CD14-positive monocyte (primary cell): ENCODE results near the gene NUMBL. TPM values are rescaled to one million over a fixed set of nuclear protein-coding genes. Genes with fewer than 3 reads are reported as not detected.
A peak's percentile ranks its signal among the peaks of the same experiment; 100 is the strongest.

ENCODE experiments used
- DNase-seq, 3 donors: peaks; one replicate each; pipeline ENCODE4 v3.0.0-alpha.2; 2011 to 2022
- H2AFZ ChIP-seq: 2 replicates; pipeline ENCODE4 v1.6.0; 2012; ENCODE audit warnings: mild to moderate bottlenecking, low read depth, low read length, inconsistent platforms; ENCODE audit not compliant: insufficient read depth, poor library complexity, severe bottlenecking
- H3K27ac ChIP-seq, 2 donors: 1 replicate in 1 of 2; 2 replicates in 1 of 2; pipeline ENCODE4 v1.5.1; 2012 to 2013; ENCODE audit warnings: low read length in 2 of 2, control low read depth in 1 of 2, inconsistent platforms in 1 of 2, low read depth in 1 of 2, mild to moderate bottlenecking in 1 of 2
- H3K27me3 ChIP-seq, 2 donors: one replicate each; pipeline versions ENCODE4 v1.6.0 to v1.6.1; 2011 to 2013; ENCODE audit warnings: low read length in 2 of 2; ENCODE audit not compliant: control insufficient read depth in 2 of 2, insufficient read depth in 2 of 2
- H3K36me3 ChIP-seq, 2 donors: replicated peaks in 1 of 2; 1 replicate in 1 of 2; 2 replicates in 1 of 2; pipeline versions ENCODE4 v1.5.1 to v1.6.1; 2012 to 2013; ENCODE audit warnings: low read length in 2 of 2, control low read depth in 1 of 2, inconsistent platforms in 1 of 2, mild to moderate bottlenecking in 1 of 2; ENCODE audit not compliant: insufficient read depth in 2 of 2, control insufficient read depth in 1 of 2
- H3K4me1 ChIP-seq, 2 donors: 1 replicate in 1 of 2; 2 replicates in 1 of 2; pipeline versions ENCODE4 v1.5.1 to v1.6.1; 2012 to 2013; ENCODE audit warnings: low read length in 2 of 2, control low read depth in 1 of 2, inconsistent platforms in 1 of 2, mild to moderate bottlenecking in 1 of 2, moderate library complexity in 1 of 2; ENCODE audit not compliant: insufficient read depth in 2 of 2, control insufficient read depth in 1 of 2
- H3K4me2 ChIP-seq: replicated peaks from 2 replicates; pipeline ENCODE3; 2012; ENCODE audit warnings: low read length, moderate library complexity, mild to moderate bottlenecking; ENCODE audit not compliant: poor library complexity, severe bottlenecking; ENCODE audit errors: extremely low read depth
- H3K4me3 ChIP-seq, 3 experiments: fragments of 200-600 bp in 1 of 3; sonication (generic) in 1 of 3; replicated peaks in 1 of 3; 1 replicate in 2 of 3; 2 replicates in 1 of 3; pipeline ENCODE4 v1.5.1; 2011 to 2013; ENCODE audit warnings: low read length in 3 of 3, mild to moderate bottlenecking in 3 of 3, control low read depth in 2 of 3, low read depth in 2 of 3, inconsistent platforms in 1 of 3, moderate library complexity in 1 of 3
- H3K79me2 ChIP-seq: 2 replicates; pipeline ENCODE4 v1.6.0; 2012; ENCODE audit warnings: mild to moderate bottlenecking, control low read depth, inconsistent platforms, low read length, moderate library complexity; ENCODE audit not compliant: insufficient read depth
- H3K9ac ChIP-seq: 2 replicates; pipeline ENCODE4 v1.6.0; 2017; ENCODE audit warnings: low read length, mild to moderate bottlenecking; ENCODE audit not compliant: insufficient read depth, poor library complexity, severe bottlenecking
- H3K9me3 ChIP-seq, 2 donors: replicated peaks in 1 of 2; 1 replicate in 1 of 2; 2 replicates in 1 of 2; pipeline versions ENCODE4 v1.5.1 to v1.6.1; 2012 to 2013; ENCODE audit warnings: low read length in 2 of 2, control low read depth in 1 of 2; ENCODE audit not compliant: control insufficient read depth in 1 of 2, insufficient read depth in 1 of 2
- H4K20me1 ChIP-seq: 2 replicates; pipeline ENCODE4 v1.6.0; 2012; ENCODE audit warnings: mild to moderate bottlenecking, low read length, control low read depth, moderate library complexity; ENCODE audit not compliant: insufficient read depth
- H3K27ac Mint-ChIP-seq, 7 donors: one replicate each; pipeline ENCODE4 v1.8.0; 2020; ENCODE audit warnings: mild to moderate bottlenecking in 7 of 7, mixed read lengths in 7 of 7, moderate library complexity in 6 of 7, inconsistent platforms in 2 of 7
- H3K27me3 Mint-ChIP-seq, 3 donors: one replicate each; pipeline ENCODE4 v1.8.0; 2021 to 2022; ENCODE audit warnings: low read depth in 3 of 3, mild to moderate bottlenecking in 3 of 3, mixed read lengths in 3 of 3, moderate library complexity in 3 of 3, inconsistent platforms in 1 of 3
- H3K36me3 Mint-ChIP-seq, 2 donors: one replicate each; pipeline ENCODE4 v1.8.0; 2020; ENCODE audit warnings: mixed read lengths in 2 of 2, inconsistent platforms in 1 of 2, mild to moderate bottlenecking in 1 of 2
- H3K4me1 Mint-ChIP-seq: one replicate; pipeline ENCODE4 v1.8.0; 2020; ENCODE audit warnings: mild to moderate bottlenecking, mixed read lengths
- H3K4me3 Mint-ChIP-seq, 2 donors: one replicate each; pipeline ENCODE4 v1.8.0; 2020; ENCODE audit warnings: mild to moderate bottlenecking in 2 of 2, mixed read lengths in 2 of 2, moderate library complexity in 1 of 2
- H3K9me3 Mint-ChIP-seq, 7 donors: one replicate each; pipeline ENCODE4 v1.8.0; 2020 to 2022; ENCODE audit warnings: mixed read lengths in 7 of 7, mild to moderate bottlenecking in 6 of 7, moderate library complexity in 6 of 7, inconsistent platforms in 2 of 7
- WGBS: methylation state at CpG from one replicate; pipeline ENCODE4 v1.1.5; 2013; ENCODE audit warnings: missing lambda C conversion rate; ENCODE audit not compliant: insufficient coverage; 5-methylcytosine and 5-hydroxymethylcytosine counted together
- intact Hi-C, 2 donors: fragments of 100-400 bp; cut with micrococcal nuclease; formaldehyde crosslinking; loops; one replicate each; pipeline versions ENCODE4 v1.15.0 to v1.15.1; 2023
- polyA plus RNA-seq, 3 donors: library from polyadenylated mRNA; depleted of rRNA in 1 of 3; unstranded in 2 of 3; stranded (reverse) in 1 of 3; fragments of 300-500 nt in 2 of 3; fragments of >200 nt in 1 of 3; fragmentation: Illumina TruSeq in 2 of 3; gene quantifications; 1 replicate in 2 of 3; 2 replicates in 1 of 3; pipeline ENCODE4 v1.2.3, GENCODE V29; 2012 to 2021
- TF ChIP-seq, protein P1 (sequence below): fragments of 200-600 bp; IDR thresholded peaks from one replicate; pipeline ENCODE4 v1.8.0; 2022; ENCODE audit warnings: antibody characterized with exemption, mild to moderate bottlenecking

Gene NUMBL
- polyA plus RNA-seq, 3 donors, result 0.12 to 7.2 (median 0.45) TPM

- H3K27me3 Mint-ChIP-seq, result no peaks in the 10 kb centered on the region
- H3K36me3 Mint-ChIP-seq, result peaks cover 83 to 96% of the 10 kb centered on the region in 2 donors
- no peak overlapping the region for H2AFZ ChIP-seq
- no peak overlapping the region for H3K9ac ChIP-seq
- TF ChIP-seq, protein P1, sequence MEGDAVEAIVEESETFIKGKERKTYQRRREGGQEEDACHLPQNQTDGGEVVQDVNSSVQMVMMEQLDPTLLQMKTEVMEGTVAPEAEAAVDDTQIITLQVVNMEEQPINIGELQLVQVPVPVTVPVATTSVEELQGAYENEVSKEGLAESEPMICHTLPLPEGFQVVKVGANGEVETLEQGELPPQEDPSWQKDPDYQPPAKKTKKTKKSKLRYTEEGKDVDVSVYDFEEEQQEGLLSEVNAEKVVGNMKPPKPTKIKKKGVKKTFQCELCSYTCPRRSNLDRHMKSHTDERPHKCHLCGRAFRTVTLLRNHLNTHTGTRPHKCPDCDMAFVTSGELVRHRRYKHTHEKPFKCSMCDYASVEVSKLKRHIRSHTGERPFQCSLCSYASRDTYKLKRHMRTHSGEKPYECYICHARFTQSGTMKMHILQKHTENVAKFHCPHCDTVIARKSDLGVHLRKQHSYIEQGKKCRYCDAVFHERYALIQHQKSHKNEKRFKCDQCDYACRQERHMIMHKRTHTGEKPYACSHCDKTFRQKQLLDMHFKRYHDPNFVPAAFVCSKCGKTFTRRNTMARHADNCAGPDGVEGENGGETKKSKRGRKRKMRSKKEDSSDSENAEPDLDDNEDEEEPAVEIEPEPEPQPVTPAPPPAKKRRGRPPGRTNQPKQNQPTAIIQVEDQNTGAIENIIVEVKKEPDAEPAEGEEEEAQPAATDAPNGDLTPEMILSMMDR, result no peak
- peaks cover under 1% of the 10 kb centered on the region for H3K4me1 Mint-ChIP-seq
- H3K27ac ChIP-seq, result no peak overlapping the region
- 98% methylated on average over 9 of the region's 9 CpGs for WGBS
- no peak overlapping the region for H3K27ac Mint-ChIP-seq
- peaks cover 83 to 98% of the 10 kb centered on the region in 2 donors for H3K36me3 ChIP-seq
- no peaks in the 10 kb centered on the region for H3K27me3 ChIP-seq
- no peaks in the 10 kb centered on the region for H3K9me3 ChIP-seq
- no peaks in the 10 kb centered on the region for H3K9me3 Mint-ChIP-seq
- H4K20me1 ChIP-seq, result no peaks in the 10 kb centered on the region
- intact Hi-C loops, result no loop called here
- H3K4me2 ChIP-seq, result no peak overlapping the region
- no peak overlapping the region for H3K4me3 Mint-ChIP-seq
- no peaks in the 10 kb centered on the region for H3K4me1 ChIP-seq
- no peak overlapping the region for H3K4me3 ChIP-seq
- H3K79me2 ChIP-seq, result no peaks in the 10 kb centered on the region
- DNase-seq, result no peak
Measured at GRCh38 chr19:40705362-40705651, 14.9 kb upstream of the NUMBL start.

- H3K9me3 ChIP-seq, result no peaks in the 10 kb centered on the region
- no peak overlapping the region for H3K4me3 ChIP-seq
- no peak overlapping the region for H3K4me3 Mint-ChIP-seq
- H4K20me1 ChIP-seq, result no peaks in the 10 kb centered on the region
- no peak overlapping the region for H3K4me2 ChIP-seq
- WGBS, result 96% methylated on average over 13 of the region's 18 CpGs
- H3K27me3 ChIP-seq, result no peaks in the 10 kb centered on the region
- no peaks in the 10 kb centered on the region for H3K4me1 Mint-ChIP-seq
- DNase-seq, result no peak
- TF ChIP-seq, protein P1, result no peak
- H3K36me3 Mint-ChIP-seq, result peaks cover 81 to 91% of the 10 kb centered on the region in 2 donors
- no peaks in the 10 kb centered on the region for H3K79me2 ChIP-seq
- intact Hi-C loops, result no loop called here
- H2AFZ ChIP-seq, result no peak overlapping the region
- no peaks in the 10 kb centered on the region for H3K4me1 ChIP-seq
- H3K27ac Mint-ChIP-seq, result peak overlapping the region in 1 of 7 donors; percentile 40
- H3K9ac ChIP-seq, result no peak overlapping the region
- no peak overlapping the region for H3K27ac ChIP-seq
- H3K9me3 Mint-ChIP-seq, result no peaks in the 10 kb centered on the region
- no peaks in the 10 kb centered on the region for H3K27me3 Mint-ChIP-seq
- peaks cover 84 to 98% of the 10 kb centered on the region in 2 donors for H3K36me3 ChIP-seq
Measured at GRCh38 chr19:40704491-40705361, 14.3 kb upstream of the NUMBL start.
